ENCODE measurements around the gene TRIOBP.
A peak's percentile ranks its signal among the peaks of the same experiment; 100 is the strongest.

DNA sequence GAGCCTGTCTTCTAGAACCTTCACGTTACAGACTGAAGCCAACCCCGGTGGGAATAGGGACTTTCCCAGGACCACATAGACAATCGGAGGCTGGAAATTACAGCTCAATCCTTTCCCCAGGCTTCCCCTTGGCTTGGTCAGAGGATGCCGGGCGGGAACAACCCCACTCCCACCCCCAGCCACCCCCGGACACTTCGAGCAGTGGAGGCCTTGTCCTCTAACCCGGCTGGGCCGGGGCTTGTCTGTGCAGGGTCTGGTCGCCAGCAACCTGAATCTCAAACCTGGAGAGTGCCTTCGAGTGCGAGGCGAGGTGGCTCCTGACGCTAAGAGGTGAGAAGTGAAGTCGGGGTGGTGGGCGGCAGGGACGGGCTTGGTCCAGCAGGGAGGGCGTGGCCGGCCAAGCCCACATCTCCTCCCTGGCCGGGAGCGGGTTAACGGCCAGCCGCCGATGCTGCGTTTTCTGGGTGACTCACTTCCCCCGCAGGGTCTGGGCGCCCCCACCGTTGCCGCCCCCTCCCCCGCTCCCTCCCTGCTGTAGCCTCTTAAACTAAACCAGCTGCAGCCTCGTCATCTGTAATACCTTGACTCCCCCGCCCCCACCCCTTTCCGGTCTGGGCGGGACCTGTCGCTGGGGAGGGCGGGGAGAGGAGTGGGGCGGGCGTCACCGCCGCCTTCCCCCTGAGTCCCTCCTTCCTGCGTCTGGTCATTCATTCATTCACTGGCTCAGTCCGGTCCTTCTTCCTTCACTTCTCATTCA is 19.9 kb upstream of the TRIOBP start:
- TF ChIP-seq CTCF (IDR thresholded peaks at IDR 0.05) (no peak), POLR2AphosphoS5 (IDR thresholded peaks at IDR 0.05) (peak; percentile 68 to 88 (median 76)), POLR2A (IDR thresholded peaks at IDR 0.05) (peak; percentile 19 to 37)
